Fibroblast of the aortic adventitia (primary cell): Measurements from ENCODE around the gene OXCT1. TPM values are rescaled to one million over a fixed set of nuclear protein-coding genes. Genes with fewer than 3 reads are reported as not detected.

ENCODE experiments used
- DNase-seq: peaks from one replicate; pipeline ENCODE4 v3.0.0-alpha.2; 2010; ENCODE audit warnings: low read depth
- H3K4me3 ChIP-seq: 2 replicates; pipeline ENCODE4 v1.5.1; 2011; ENCODE audit warnings: low read depth, mild to moderate bottlenecking, control low read depth, low read length, moderate library complexity
- CTCF ChIP-seq: IDR thresholded peaks from 2 replicates; pipeline ENCODE4 v1.5.1; 2011; ENCODE audit warnings: mild to moderate bottlenecking, low read length, control low read depth, inconsistent platforms; ENCODE audit not compliant: insufficient read depth
- total RNA-seq: library from RNA; depleted of rRNA; stranded (reverse); fragments of >200 nt; gene quantifications from 2 replicates; pipeline ENCODE4 v1.2.3, GENCODE V29; 2012; ENCODE audit warnings: low replicate concordance

OXCT1 gene
- total RNA-seq, 1 donor, result 36.4 TPM

GRCh38 chr5:41844502-41844901 lies 25.7 kb downstream of the OXCT1 start:
- no peak for DNase-seq

GRCh38 chr5:41843456-41844370 lies 26.5 kb downstream of the OXCT1 start:
- peak; percentile 76 for TF ChIP-seq CTCF
- no peak overlapping the region for H3K4me3 ChIP-seq
- DNase-seq, result peak; percentile 88

More at GRCh38 chr5:41844502-41844901, 25.7 kb downstream of the OXCT1 start:
- no peak for TF ChIP-seq CTCF
- no peak overlapping the region for H3K4me3 ChIP-seq

GRCh38 chr5:41842777-41843176 lies 27.4 kb downstream of the OXCT1 start:
- H3K4me3 ChIP-seq, result no peak overlapping the region
- no peak for DNase-seq
- no peak for TF ChIP-seq CTCF

DNA sequence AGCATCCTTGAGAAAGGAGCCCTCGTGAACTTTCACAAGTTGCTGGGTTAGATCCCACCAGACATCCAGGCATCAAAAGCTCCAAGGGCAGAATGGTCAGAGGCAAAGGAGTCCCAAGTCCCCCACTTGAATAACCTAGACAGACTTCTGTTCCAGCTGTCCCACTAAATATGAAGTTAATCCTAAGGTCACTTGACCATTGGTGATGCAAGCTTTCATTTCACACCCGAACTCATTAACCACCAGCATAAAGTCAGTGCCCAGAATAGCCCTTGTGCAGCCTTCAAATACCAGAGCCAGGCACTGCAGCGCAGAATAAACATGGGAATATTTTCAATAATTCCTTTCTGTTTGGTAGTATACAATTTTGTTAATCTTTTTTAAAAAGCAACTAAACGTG lies 28.9 kb downstream of the OXCT1 start:
- DNase-seq, result no peak
- H3K4me3 ChIP-seq, result no peak overlapping the region
- no peak for TF ChIP-seq CTCF

- TF ChIP-seq CTCF, result no peak
- H3K4me3 ChIP-seq, result no peak overlapping the region
- DNase-seq, result no peak
These were observed 30.0 kb downstream of the OXCT1 start for GRCh38 chr5:41840251-41840650.

GRCh38 chr5:41837793-41838192 lies 32.4 kb downstream of the OXCT1 start:
- no peak for DNase-seq
- H3K4me3 ChIP-seq, result no peak overlapping the region
- no peak for TF ChIP-seq CTCF
